ENCODE measurements around the gene DPYSL4. TPM values are rescaled to one million over a fixed set of nuclear protein-coding genes. Genes with fewer than 3 reads are reported as not detected.

The DPYSL4 gene
- total and polyA plus RNA-seq, 2 experiments from 2014 or later, result 10.6 to 23.9 TPM

DNA sequence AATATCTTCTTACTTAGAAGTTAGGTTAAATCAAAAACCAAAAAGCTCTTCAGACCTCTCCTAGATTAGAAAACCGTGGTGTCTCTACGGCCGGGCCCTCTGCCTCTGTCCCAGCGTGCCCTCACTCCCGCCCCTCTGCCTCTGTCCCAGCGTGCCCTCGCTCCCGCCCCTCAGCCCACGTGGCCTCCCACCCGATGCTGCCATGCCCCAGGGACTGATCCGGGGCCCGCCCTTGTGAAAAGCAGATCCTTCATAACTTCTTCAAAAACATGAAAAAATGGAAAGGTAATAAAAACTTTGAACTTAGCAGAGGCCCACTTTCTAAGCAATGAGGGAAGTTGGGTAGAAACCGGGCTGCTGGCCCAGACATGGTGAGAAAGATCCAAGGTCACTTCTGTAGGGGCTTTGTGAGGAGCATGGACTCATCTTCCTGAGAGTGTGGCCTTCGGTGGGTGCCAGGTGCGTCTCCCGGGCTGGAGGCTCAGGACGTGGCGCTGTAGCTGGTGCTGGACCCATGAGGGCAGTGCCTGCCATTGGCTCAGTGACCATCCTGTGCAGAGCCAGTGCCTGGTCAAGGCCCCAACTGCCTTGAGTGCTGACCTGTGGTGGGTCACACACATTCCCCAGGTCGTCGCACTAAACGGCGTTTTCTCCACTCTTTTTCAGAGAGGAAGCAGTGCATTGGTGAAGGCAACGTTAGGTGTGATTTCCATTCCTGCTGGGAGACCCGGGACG is 4.9 kb upstream of the DPYSL4 start (continued):
- TF ChIP-seq, protein P1, sequence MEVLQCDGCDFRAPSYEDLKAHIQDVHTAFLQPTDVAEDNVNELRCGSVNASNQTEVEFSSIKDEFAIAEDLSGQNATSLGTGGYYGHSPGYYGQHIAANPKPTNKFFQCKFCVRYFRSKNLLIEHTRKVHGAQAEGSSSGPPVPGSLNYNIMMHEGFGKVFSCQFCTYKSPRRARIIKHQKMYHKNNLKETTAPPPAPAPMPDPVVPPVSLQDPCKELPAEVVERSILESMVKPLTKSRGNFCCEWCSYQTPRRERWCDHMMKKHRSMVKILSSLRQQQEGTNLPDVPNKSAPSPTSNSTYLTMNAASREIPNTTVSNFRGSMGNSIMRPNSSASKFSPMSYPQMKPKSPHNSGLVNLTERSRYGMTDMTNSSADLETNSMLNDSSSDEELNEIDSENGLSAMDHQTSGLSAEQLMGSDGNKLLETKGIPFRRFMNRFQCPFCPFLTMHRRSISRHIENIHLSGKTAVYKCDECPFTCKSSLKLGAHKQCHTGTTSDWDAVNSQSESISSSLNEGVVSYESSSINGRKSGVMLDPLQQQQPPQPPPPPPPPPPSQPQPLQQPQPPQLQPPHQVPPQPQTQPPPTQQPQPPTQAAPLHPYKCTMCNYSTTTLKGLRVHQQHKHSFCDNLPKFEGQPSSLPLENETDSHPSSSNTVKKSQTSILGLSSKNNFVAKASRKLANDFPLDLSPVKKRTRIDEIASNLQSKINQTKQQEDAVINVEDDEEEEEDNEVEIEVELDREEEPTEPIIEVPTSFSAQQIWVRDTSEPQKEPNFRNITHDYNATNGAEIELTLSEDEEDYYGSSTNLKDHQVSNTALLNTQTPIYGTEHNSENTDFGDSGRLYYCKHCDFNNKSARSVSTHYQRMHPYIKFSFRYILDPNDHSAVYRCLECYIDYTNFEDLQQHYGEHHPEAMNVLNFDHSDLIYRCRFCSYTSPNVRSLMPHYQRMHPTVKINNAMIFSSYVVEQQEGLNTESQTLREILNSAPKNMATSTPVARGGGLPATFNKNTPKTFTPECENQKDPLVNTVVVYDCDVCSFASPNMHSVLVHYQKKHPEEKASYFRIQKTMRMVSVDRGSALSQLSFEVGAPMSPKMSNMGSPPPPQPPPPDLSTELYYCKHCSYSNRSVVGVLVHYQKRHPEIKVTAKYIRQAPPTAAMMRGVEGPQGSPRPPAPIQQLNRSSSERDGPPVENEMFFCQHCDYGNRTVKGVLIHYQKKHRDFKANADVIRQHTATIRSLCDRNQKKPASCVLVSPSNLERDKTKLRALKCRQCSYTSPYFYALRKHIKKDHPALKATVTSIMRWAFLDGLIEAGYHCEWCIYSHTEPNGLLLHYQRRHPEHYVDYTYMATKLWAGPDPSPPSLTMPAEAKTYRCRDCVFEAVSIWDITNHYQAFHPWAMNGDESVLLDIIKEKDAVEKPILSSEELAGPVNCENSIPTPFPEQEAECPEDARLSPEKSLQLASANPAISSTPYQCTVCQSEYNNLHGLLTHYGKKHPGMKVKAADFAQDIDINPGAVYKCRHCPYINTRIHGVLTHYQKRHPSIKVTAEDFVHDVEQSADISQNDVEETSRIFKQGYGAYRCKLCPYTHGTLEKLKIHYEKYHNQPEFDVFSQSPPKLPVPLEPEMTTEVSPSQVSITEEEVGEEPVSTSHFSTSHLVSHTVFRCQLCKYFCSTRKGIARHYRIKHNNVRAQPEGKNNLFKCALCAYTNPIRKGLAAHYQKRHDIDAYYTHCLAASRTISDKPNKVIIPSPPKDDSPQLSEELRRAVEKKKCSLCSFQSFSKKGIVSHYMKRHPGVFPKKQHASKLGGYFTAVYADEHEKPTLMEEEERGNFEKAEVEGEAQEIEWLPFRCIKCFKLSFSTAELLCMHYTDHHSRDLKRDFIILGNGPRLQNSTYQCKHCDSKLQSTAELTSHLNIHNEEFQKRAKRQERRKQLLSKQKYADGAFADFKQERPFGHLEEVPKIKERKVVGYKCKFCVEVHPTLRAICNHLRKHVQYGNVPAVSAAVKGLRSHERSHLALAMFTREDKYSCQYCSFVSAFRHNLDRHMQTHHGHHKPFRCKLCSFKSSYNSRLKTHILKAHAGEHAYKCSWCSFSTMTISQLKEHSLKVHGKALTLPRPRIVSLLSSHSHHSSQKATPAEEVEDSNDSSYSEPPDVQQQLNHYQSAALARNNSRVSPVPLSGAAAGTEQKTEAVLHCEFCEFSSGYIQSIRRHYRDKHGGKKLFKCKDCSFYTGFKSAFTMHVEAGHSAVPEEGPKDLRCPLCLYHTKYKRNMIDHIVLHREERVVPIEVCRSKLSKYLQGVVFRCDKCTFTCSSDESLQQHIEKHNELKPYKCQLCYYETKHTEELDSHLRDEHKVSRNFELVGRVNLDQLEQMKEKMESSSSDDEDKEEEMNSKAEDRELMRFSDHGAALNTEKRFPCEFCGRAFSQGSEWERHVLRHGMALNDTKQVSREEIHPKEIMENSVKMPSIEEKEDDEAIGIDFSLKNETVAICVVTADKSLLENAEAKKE (CRISPR knock-in tag; IDR thresholded peaks at IDR 0.05), result no peak
- no peak for TF ChIP-seq ZNF331 (CRISPR knock-in tag; IDR thresholded peaks at IDR 0.05; ENCODE audit: low read depth)
- TF ChIP-seq, protein P2, sequence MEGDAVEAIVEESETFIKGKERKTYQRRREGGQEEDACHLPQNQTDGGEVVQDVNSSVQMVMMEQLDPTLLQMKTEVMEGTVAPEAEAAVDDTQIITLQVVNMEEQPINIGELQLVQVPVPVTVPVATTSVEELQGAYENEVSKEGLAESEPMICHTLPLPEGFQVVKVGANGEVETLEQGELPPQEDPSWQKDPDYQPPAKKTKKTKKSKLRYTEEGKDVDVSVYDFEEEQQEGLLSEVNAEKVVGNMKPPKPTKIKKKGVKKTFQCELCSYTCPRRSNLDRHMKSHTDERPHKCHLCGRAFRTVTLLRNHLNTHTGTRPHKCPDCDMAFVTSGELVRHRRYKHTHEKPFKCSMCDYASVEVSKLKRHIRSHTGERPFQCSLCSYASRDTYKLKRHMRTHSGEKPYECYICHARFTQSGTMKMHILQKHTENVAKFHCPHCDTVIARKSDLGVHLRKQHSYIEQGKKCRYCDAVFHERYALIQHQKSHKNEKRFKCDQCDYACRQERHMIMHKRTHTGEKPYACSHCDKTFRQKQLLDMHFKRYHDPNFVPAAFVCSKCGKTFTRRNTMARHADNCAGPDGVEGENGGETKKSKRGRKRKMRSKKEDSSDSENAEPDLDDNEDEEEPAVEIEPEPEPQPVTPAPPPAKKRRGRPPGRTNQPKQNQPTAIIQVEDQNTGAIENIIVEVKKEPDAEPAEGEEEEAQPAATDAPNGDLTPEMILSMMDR (conservative IDR thresholded peaks at IDR 0.05; ENCODE audit: low read depth in 2 of 2), result no peak

DNA sequence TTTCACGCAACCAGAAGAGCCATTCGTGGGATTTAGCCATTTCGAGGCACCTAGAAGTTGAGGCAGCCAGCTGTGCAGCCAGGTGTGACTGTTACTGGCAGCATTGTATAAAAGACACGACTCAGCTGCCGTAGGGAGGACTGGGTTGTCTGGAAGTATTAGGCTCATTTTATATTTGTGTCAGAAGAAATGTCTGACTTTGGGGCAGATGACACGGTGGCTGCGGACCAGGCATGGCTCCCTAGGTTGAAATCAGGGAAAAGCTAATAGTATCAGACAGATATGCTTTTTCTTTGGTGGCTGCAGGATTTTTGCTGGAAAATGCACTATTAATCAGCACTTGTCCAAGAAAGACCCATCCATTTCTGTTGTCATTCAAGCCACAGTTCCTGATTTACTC is 4.2 kb upstream of the DPYSL4 start:
- Histone ChIP-seq H3K9me2 (ENCODE audit: insufficient read depth) (no peaks in the 10 kb centered on the region), H3K4me2 (no peak overlapping the region), H3K4me3 (no peak overlapping the region), H3K27ac (ENCODE audit: low read depth) (no peak overlapping the region), H3F3A (replicated peaks; ENCODE audit: low read depth) (no peaks in the 10 kb centered on the region), H3K79me2 (replicated peaks; ENCODE audit: insufficient read depth) (no peaks in the 10 kb centered on the region), H3K4me1 (ENCODE audit: insufficient read depth) (no peaks in the 10 kb centered on the region), H2AFZ (no peak overlapping the region), H4K20me1 (replicated peaks; ENCODE audit: insufficient read depth) (no peaks in the 10 kb centered on the region), H3K36me3 (ENCODE audit: insufficient read depth) (no peaks in the 10 kb centered on the region), H3K27me3 (ENCODE audit: insufficient read depth) (peaks cover 29% of the 10 kb centered on the region)
- Mint-ChIP-seq H3K4me3 (no peak overlapping the region), H3K36me3 (ENCODE audit: low read depth) (no peaks in the 10 kb centered on the region), H3K27ac (no peak overlapping the region), H3K9me3 (no peaks in the 10 kb centered on the region; the same call in 2 of the 3 replicates), H3K27me3 (ENCODE audit: insufficient read depth, low read depth, poor library complexity) (peaks cover 28% of the 10 kb centered on the region), H3K4me1 (no peaks in the 10 kb centered on the region)
- TF ChIP-seq, protein P2 (conservative IDR thresholded peaks at IDR 0.05; ENCODE audit: low read depth in 2 of 2), result no peak
- TF ChIP-seq STAT1 (IDR thresholded peaks at IDR 0.05; ENCODE audit: unreplicated experiment) (no peak), ZNF331 (CRISPR knock-in tag; IDR thresholded peaks at IDR 0.05; ENCODE audit: low read depth) (no peak), ZNF114 (CRISPR knock-in tag; IDR thresholded peaks at IDR 0.05) (no peak), POLR2AphosphoS5 (IDR thresholded peaks at IDR 0.05; ENCODE audit: low read depth) (no peak), EZH2 (IDR thresholded peaks at IDR 0.05; ENCODE audit: low read depth, unreplicated experiment) (no peak)
- no peak for DNase-seq (ENCODE audit: low spot score)
- ATAC-seq, result no peak

Measured in GM23338 (cell line).